Gastroesophageal sphincter (tissue), 3 donors: Measurements from ENCODE around the gene OR5AR1.

Source experiments
- EP300 ChIP-seq: sonication (generic); formaldehyde crosslinking; IDR thresholded peaks from one replicate; pipeline ENCODE4 v1.6.1; 2017; ENCODE audit warnings: antibody characterized with exemption, mild to moderate bottlenecking
- POLR2AphosphoS5 ChIP-seq: sonication (generic); formaldehyde crosslinking; IDR thresholded peaks from one replicate; pipeline ENCODE4 v1.6.1; 2017; ENCODE audit warnings: antibody characterized with exemption
- TF ChIP-seq, protein P1 (sequence below), 4 experiments: fragments of 200-600 bp in 2 of 4; fragments of 450-650 bp in 2 of 4; sonication (generic) in 1 of 4; IDR thresholded peaks; one replicate each; pipeline ENCODE4 v1.5.1; 2017 to 2019; ENCODE audit warnings: antibody characterized with exemption in 4 of 4, mild to moderate bottlenecking in 2 of 4, moderate library complexity in 2 of 4

DNA sequence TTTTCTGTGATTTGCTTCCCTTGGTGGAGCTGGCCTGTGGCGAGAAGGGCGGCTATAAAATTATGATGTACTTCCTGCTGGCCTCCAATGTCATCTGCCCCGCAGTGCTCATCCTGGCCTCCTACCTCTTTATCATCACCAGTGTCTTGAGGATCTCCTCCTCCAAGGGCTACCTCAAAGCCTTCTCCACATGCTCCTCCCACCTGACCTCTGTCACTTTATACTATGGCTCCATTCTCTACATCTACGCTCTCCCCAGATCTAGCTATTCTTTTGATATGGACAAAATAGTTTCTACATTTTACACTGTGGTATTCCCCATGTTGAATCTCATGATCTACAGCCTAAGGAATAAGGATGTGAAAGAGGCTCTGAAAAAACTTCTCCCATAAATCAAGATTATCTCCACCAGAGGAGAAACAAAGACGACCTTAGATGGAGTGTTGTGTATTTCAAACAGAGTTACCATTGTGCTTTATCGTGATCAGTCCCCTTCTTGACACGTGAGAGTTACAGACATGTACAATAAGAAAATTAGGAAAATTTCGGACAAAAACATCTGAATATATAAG, 37.5 kb downstream of the OR5AR1 start:
- TF ChIP-seq, protein P1, sequence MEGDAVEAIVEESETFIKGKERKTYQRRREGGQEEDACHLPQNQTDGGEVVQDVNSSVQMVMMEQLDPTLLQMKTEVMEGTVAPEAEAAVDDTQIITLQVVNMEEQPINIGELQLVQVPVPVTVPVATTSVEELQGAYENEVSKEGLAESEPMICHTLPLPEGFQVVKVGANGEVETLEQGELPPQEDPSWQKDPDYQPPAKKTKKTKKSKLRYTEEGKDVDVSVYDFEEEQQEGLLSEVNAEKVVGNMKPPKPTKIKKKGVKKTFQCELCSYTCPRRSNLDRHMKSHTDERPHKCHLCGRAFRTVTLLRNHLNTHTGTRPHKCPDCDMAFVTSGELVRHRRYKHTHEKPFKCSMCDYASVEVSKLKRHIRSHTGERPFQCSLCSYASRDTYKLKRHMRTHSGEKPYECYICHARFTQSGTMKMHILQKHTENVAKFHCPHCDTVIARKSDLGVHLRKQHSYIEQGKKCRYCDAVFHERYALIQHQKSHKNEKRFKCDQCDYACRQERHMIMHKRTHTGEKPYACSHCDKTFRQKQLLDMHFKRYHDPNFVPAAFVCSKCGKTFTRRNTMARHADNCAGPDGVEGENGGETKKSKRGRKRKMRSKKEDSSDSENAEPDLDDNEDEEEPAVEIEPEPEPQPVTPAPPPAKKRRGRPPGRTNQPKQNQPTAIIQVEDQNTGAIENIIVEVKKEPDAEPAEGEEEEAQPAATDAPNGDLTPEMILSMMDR (IDR thresholded peaks at IDR 0.05), result no peak
- TF ChIP-seq EP300, result no peak
- TF ChIP-seq POLR2AphosphoS5, result no peak
